Tibial nerve (tissue), 4 donors: Measurements from ENCODE around the gene CEP112.

Experiments
- CTCF ChIP-seq, 5 experiments: fragments of 200-600 bp in 3 of 5; fragments of 450-650 bp in 2 of 5; sonication (generic) in 3 of 5; IDR thresholded peaks; one replicate each; pipeline ENCODE4 v1.5.1; 2016 to 2019; ENCODE audit warnings: antibody characterized with exemption in 5 of 5, mild to moderate bottlenecking in 3 of 5, moderate library complexity in 2 of 5
- EP300 ChIP-seq, 2 donors: sonication (generic); formaldehyde crosslinking; IDR thresholded peaks; one replicate each; pipeline ENCODE4 v1.6.1; 2017; ENCODE audit warnings: antibody characterized with exemption in 2 of 2, mild to moderate bottlenecking in 1 of 2
- POLR2A ChIP-seq, 2 donors: fragments of 450-650 bp; IDR thresholded peaks; one replicate each; pipeline ENCODE4 v1.6.1; 2017; ENCODE audit warnings: antibody characterized with exemption in 2 of 2, mild to moderate bottlenecking in 2 of 2, moderate library complexity in 2 of 2

- no peak for TF ChIP-seq POLR2A (IDR thresholded peaks at IDR 0.05)
- TF ChIP-seq EP300 (IDR thresholded peaks at IDR 0.05) = no peak
- no peak for TF ChIP-seq CTCF (IDR thresholded peaks at IDR 0.05)
Observed at GRCh38 chr17:66126231-66126630, 65.7 kb downstream of the CEP112 start.
